ENCODE data around the gene HBA1. TPM values are rescaled to one million over a fixed set of nuclear protein-coding genes. Genes with fewer than 3 reads are reported as not detected.
"Not testable (repeated sequence)": the region's sequence is repeated elsewhere in the genome, so short reads cannot be mapped to it uniquely, and the experiment has no call there.

HBA1 gene
- total RNA-seq, 1 donor from 2014 or later, result 54.8 TPM

- DNase-seq (ENCODE audit: low spot score), result no peak
Observed at GRCh38 chr16:203246-203645, 26.8 kb downstream of the HBA1 start.

- not testable (repeated sequence) for DNase-seq (ENCODE audit: low spot score)
Observed at GRCh38 chr16:204046-204445, 27.6 kb downstream of the HBA1 start.

- DNase-seq (ENCODE audit: low spot score), result not testable (repeated sequence)
Observed at GRCh38 chr16:209359-209758, 32.9 kb downstream of the HBA1 start.

GRCh38 chr16:211631-212180 lies 35.2 kb downstream of the HBA1 start:
- not testable (repeated sequence) for DNase-seq (ENCODE audit: low spot score)

- no peak for DNase-seq (ENCODE audit: low spot score)
Observed at GRCh38 chr16:212999-213398, 36.5 kb downstream of the HBA1 start.

- no peak for DNase-seq (ENCODE audit: low spot score)
Observed at GRCh38 chr16:220021-220420, 43.5 kb downstream of the HBA1 start.

Other genes starting within 250 kb of the HBA1 start
- gene POLR3K, start 123.1 kb upstream of the HBA1 start, total RNA-seq, result 12.7 TPM
- 21.5 TPM for gene SNRNP25, start 122.9 kb upstream of the HBA1 start, total RNA-seq
- gene RHBDF1, start 104.0 kb upstream of the HBA1 start, total RNA-seq, result 50.6 TPM
- 48.8 TPM for gene MPG, start 98.5 kb upstream of the HBA1 start, total RNA-seq
- gene NPRL3, start 38.0 kb upstream of the HBA1 start, total RNA-seq, result 29.5 TPM
- gene HBZ, start 24.0 kb upstream of the HBA1 start, total RNA-seq, result 0.95 TPM
- gene HBM, start 10.7 kb upstream of the HBA1 start, total RNA-seq, result not detected
- 30.0 TPM for gene HBA2, start 3.8 kb upstream of the HBA1 start, total RNA-seq
- gene HBQ1, start 3.8 kb downstream of the HBA1 start, total RNA-seq, result not detected
- gene LUC7L, start 52.8 kb downstream of the HBA1 start, total RNA-seq, result 72.1 TPM
- gene FAM234A, start 58.1 kb downstream of the HBA1 start, total RNA-seq, result 138 TPM
- 6.7 TPM for gene RGS11, start 99.3 kb downstream of the HBA1 start, total RNA-seq
- gene ARHGDIG, start 103.9 kb downstream of the HBA1 start, total RNA-seq, result 2.6 TPM
- 1.3 TPM for gene PDIA2, start 106.5 kb downstream of the HBA1 start, total RNA-seq
- gene AXIN1, start 176.0 kb downstream of the HBA1 start, total RNA-seq, result 29.2 TPM
- 52.9 TPM for gene MRPL28, start 193.9 kb downstream of the HBA1 start, total RNA-seq
- 85.7 TPM for gene PGAP6, start 205.3 kb downstream of the HBA1 start, total RNA-seq
- 105 TPM for gene NME4, start 220.5 kb downstream of the HBA1 start, total RNA-seq
- gene DECR2, start 225.2 kb downstream of the HBA1 start, total RNA-seq, result 36.8 TPM
- 58.5 TPM for gene RAB11FIP3, start 249.0 kb downstream of the HBA1 start, total RNA-seq